HCT116 (cell line): Measurements from ENCODE around the gene SEC11A. TPM values are rescaled to one million over a fixed set of nuclear protein-coding genes. Genes with fewer than 3 reads are reported as not detected.

Experiments used
- ATAC-seq: fragments of 200-7000 bp; cut with Tn5 transposase; 2 replicates; pipeline ENCODE4 v1.9.1; 2020; ENCODE audit warnings: mild to moderate bottlenecking, moderate library complexity
- BruUV-seq: library from RNA; stranded (reverse); fragments of 400-500 nt; replicated peaks from 2 replicates; lab custom pipeline; 2021; lab: Mats Ljungman, UMichigan
- CTCF ChIA-PET: fragments of 300-600 bp; sonication (Branson Sonifier 250); formaldehyde crosslinking; loops from one replicate; lab custom pipeline; 2021; ENCODE audit warnings: antibody characterized with exemption; lab: Charles Lee
- POLR2A ChIA-PET: fragments of 300-600, 350-600 bp; sonication (Branson Sonifier 250); formaldehyde crosslinking; loops from one replicate; lab custom pipeline; 2021; ENCODE audit warnings: antibody characterized with exemption; lab: Charles Lee
- RAD21 ChIA-PET, 2 experiments: fragments of 300-600 bp; sonication (Branson Sonifier 250); formaldehyde crosslinking; loops; one replicate each; lab custom pipeline; 2023; ENCODE audit warnings: low total read pairs in 2 of 2; ENCODE audit not compliant: uncharacterized antibody in 2 of 2, unreplicated experiment in 2 of 2, low non-redundant PET in 1 of 2; lab: Charles Lee
- DNase-seq: peaks from one replicate; pipeline ENCODE4 v3.0.0-alpha.2; 2010; ENCODE audit warnings: low read depth, low spot score
- H2AFZ ChIP-seq: fragments of 200-600 bp; shearing (Covaris generic), sonication (generic); 2 replicates; pipeline ENCODE4 v1.6.1; 2017; ENCODE audit warnings: low read depth, mixed run types, mixed read lengths, antibody characterized with exemption, low read length; ENCODE audit not compliant: poor library complexity, severe bottlenecking
- H3K27ac ChIP-seq: 2 replicates; pipeline ENCODE4 v1.5.1; 2012; ENCODE audit warnings: low read depth, low read length
- H3K27me3 ChIP-seq: fragments of 200-600 bp; sonication (generic); 2 replicates; pipeline ENCODE4 v1.6.1; 2016; ENCODE audit warnings: mixed run types, low read length, mixed read lengths; ENCODE audit not compliant: insufficient read depth
- H3K36me3 ChIP-seq, 2 experiments: fragments of 200-500 bp in 1 of 2; fragments of 200-600 bp in 1 of 2; sonication (Bioruptor generic) in 1 of 2; sonication (generic) in 1 of 2; 2 replicates each; pipeline versions ENCODE4 v1.5.1 to v1.6.1; 2014 to 2016; ENCODE audit warnings: low read length in 2 of 2, inconsistent platforms in 1 of 2, mixed read lengths in 1 of 2, mixed run types in 1 of 2; ENCODE audit not compliant: insufficient read depth in 2 of 2, control insufficient read depth in 1 of 2
- H3K4me1 ChIP-seq, 2 experiments: fragments of 200-600 bp in 1 of 2; sonication (generic) in 1 of 2; 2 replicates each; pipeline versions ENCODE4 v1.5.1 to v1.6.1; 2012 to 2017; ENCODE audit warnings: low read length in 2 of 2, inconsistent platforms in 1 of 2, mild to moderate bottlenecking in 1 of 2, mixed read lengths in 1 of 2, mixed run types in 1 of 2, moderate library complexity in 1 of 2; ENCODE audit not compliant: insufficient read depth in 2 of 2, control insufficient read depth in 1 of 2
- H3K4me2 ChIP-seq: fragments of 200-600 bp; sonication (generic); 2 replicates; pipeline ENCODE4 v1.6.1; 2017; ENCODE audit warnings: mixed run types, low read length, mixed read lengths
- H3K4me3 ChIP-seq, 2 experiments: fragments of 200-600 bp in 1 of 2; sonication (generic) in 1 of 2; replicated peaks in 1 of 2; 2 replicates each; pipeline ENCODE4 v1.5.1; 2011 to 2016; ENCODE audit warnings: low read length in 2 of 2, control low read depth in 1 of 2, low read depth in 1 of 2, mild to moderate bottlenecking in 1 of 2, mixed read lengths in 1 of 2, mixed run types in 1 of 2
- H3K79me2 ChIP-seq: fragments of 200-600 bp; sonication (generic); 2 replicates; pipeline ENCODE4 v1.6.1; 2017; ENCODE audit warnings: mild to moderate bottlenecking, mixed run types, low read length, moderate library complexity, mixed read lengths; ENCODE audit not compliant: insufficient read depth
- H3K9ac ChIP-seq: fragments of 200-600 bp; sonication (generic); 2 replicates; pipeline ENCODE4 v1.6.1; 2016; ENCODE audit warnings: low read length, mixed read lengths
- H3K9me2 ChIP-seq: fragments of 200-600 bp; sonication (generic), shearing (Covaris generic); 2 replicates; pipeline ENCODE4 v1.6.1; 2017; ENCODE audit warnings: mixed run types, mild to moderate bottlenecking, moderate library complexity; ENCODE audit not compliant: insufficient read depth
- H3K9me3 ChIP-seq, 2 experiments: fragments of 200-500 bp in 1 of 2; fragments of 200-600 bp in 1 of 2; sonication (Bioruptor generic) in 1 of 2; sonication (generic) in 1 of 2; 2 replicates each; pipeline ENCODE4 v1.6.1; 2014 to 2017; ENCODE audit warnings: low read length in 2 of 2, mixed read lengths in 2 of 2, inconsistent platforms in 1 of 2, low read depth in 1 of 2, mild to moderate bottlenecking in 1 of 2, mixed run types in 1 of 2, moderate library complexity in 1 of 2; ENCODE audit not compliant: control insufficient read depth in 1 of 2, insufficient read depth in 1 of 2
- H4K20me1 ChIP-seq: fragments of 200-600 bp; sonication (generic), shearing (Covaris generic); 2 replicates; pipeline ENCODE4 v1.6.1; 2017; ENCODE audit warnings: mixed run types, mild to moderate bottlenecking, moderate library complexity; ENCODE audit not compliant: insufficient read depth
- CBX3 ChIP-seq: IDR thresholded peaks from 2 replicates; pipeline ENCODE4 v1.6.1; 2012; ENCODE audit warnings: low read depth
- EGR1 ChIP-seq: IDR thresholded peaks from 2 replicates; pipeline ENCODE4 v1.6.1; 2012; ENCODE audit warnings: low read depth
- ELF1 ChIP-seq: IDR thresholded peaks from 2 replicates; pipeline ENCODE4 v1.6.1; 2012; ENCODE audit warnings: low read depth, borderline replicate concordance
- EZH2phosphoT487 ChIP-seq: fragments of 200-600 bp; IDR thresholded peaks from 2 replicates; pipeline ENCODE4 v1.6.1; 2018; ENCODE audit warnings: antibody characterized with exemption, borderline replicate concordance
- FOSL1 ChIP-seq: IDR thresholded peaks from 2 replicates; pipeline ENCODE4 v1.6.1; 2012; ENCODE audit warnings: low read depth
- JUND ChIP-seq: IDR thresholded peaks from 2 replicates; pipeline ENCODE4 v1.6.1; 2012
- SIN3A ChIP-seq: IDR thresholded peaks from 2 replicates; pipeline ENCODE4 v1.6.1; 2012; ENCODE audit warnings: low read depth
- SP1 ChIP-seq: IDR thresholded peaks from 2 replicates; pipeline ENCODE4 v1.6.1; 2012; ENCODE audit warnings: low read depth
- TCF7L2 ChIP-seq: IDR thresholded peaks from 2 replicates; pipeline ENCODE4 v1.7.0; 2011; ENCODE audit warnings: borderline replicate concordance, inconsistent platforms; ENCODE audit not compliant: insufficient read depth, insufficient read length; ENCODE audit errors: extremely low read depth
- YY1 ChIP-seq: IDR thresholded peaks from 2 replicates; pipeline ENCODE4 v1.6.1; 2011; ENCODE audit warnings: low read length, low read depth, moderate library complexity, mild to moderate bottlenecking; ENCODE audit not compliant: insufficient replicate concordance; ENCODE audit errors: extremely low read depth
- ZBTB33 ChIP-seq: IDR thresholded peaks from 2 replicates; pipeline ENCODE4 v1.6.1; 2011; ENCODE audit warnings: mild to moderate bottlenecking, low read length, moderate library complexity; ENCODE audit not compliant: insufficient replicate concordance; ENCODE audit errors: extremely low read depth
- ZFX ChIP-seq: fragments of 450-650 bp; IDR thresholded peaks from 2 replicates; pipeline ENCODE4 v1.6.1; 2017
- ZNF274 ChIP-seq: fragments of 200-500 bp; sonication (Bioruptor generic); IDR thresholded peaks from 2 replicates; pipeline ENCODE4 v1.6.1; 2014; ENCODE audit warnings: mild to moderate bottlenecking, low read depth, low read length, inconsistent platforms
- intact Hi-C: fragments of 100-400 bp; cut with micrococcal nuclease; formaldehyde crosslinking; loops from 2 replicates; pipeline ENCODE4 v1.10.0; 2022
- total RNA-seq: library from RNA; stranded (reverse); gene quantifications from one replicate; pipeline ENCODE4 v1.2.1, GENCODE V29; 2021; ENCODE audit not compliant: unreplicated experiment
- TF ChIP-seq, protein P1 (sequence below): IDR thresholded peaks from 2 replicates; pipeline ENCODE4 v1.6.1; 2012
- TF ChIP-seq, protein P2 (sequence below), 3 experiments: fragments of 200-600 bp in 1 of 3; sonication (generic) in 1 of 3; IDR thresholded peaks in 2 of 3; conservative IDR thresholded peaks in 1 of 3; 2 replicates each; pipeline ENCODE4 v1.5.1; 2012 to 2017; ENCODE audit warnings: low read depth in 2 of 3, low read length in 2 of 3, antibody characterized with exemption in 1 of 3, borderline replicate concordance in 1 of 3, control low read depth in 1 of 3, mild to moderate bottlenecking in 1 of 3, mixed read lengths in 1 of 3, mixed run types in 1 of 3, moderate library complexity in 1 of 3; ENCODE audit not compliant: insufficient read depth in 1 of 3

SEC11A gene
- total RNA-seq, 1 experiment from 2014 or later, result 175 TPM

DNA sequence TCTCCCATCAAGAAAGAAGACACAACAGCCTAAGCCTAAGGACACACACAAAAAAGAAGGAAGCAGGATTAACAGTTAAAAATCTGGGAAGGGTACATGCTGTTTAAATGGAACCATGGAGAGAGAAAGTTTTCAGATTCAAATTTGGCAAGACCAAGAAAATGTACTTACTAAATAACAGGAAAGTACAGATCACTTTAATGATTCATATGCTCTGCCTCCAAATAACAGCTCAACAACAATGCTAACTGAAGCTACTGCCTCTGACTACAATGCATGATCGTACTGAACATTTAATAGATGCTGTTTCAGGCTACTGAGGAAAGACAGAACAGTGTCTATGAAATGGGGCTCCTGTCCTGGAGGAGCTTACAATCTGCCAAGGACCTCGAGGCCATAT, 49.6 kb downstream of the SEC11A start:
- H3K27ac ChIP-seq, result no peak overlapping the region
- intact Hi-C loops, result no loop called here
- no peak overlapping the region for H3K4me2 ChIP-seq
- no peaks in the 10 kb centered on the region; a peak in 1 of 4 replicates for H3K4me1 ChIP-seq
- 0 out of 2 replicates have a peak, but pooled peaks cover 4% of the 10 kb centered on the region for H4K20me1 ChIP-seq
- CTCF ChIA-PET, result no interaction called here
- RAD21 ChIA-PET, result no interaction called here
- H2AFZ ChIP-seq, result no peak overlapping the region
- H3K9ac ChIP-seq, result no peak overlapping the region
- no peaks in the 10 kb centered on the region for H3K79me2 ChIP-seq
- no peak for ATAC-seq
- no peak for DNase-seq
- H3K36me3 ChIP-seq, result peaks cover 18 to 34% of the 10 kb centered on the region in 2 experiments
- H3K9me3 ChIP-seq, result no peaks in the 10 kb centered on the region
- no peaks in the 10 kb centered on the region for H3K9me2 ChIP-seq
- H3K27me3 ChIP-seq, result no peaks in the 10 kb centered on the region
- POLR2A ChIA-PET, result interaction anchor here (0.7 kb wide), 1 partner anchor 314 kb away, joined by 4 read pairs; no protein-coding TSS in a partner anchor
- H3K4me3 ChIP-seq, result no peak overlapping the region
- TF ChIP-seq, protein P1, sequence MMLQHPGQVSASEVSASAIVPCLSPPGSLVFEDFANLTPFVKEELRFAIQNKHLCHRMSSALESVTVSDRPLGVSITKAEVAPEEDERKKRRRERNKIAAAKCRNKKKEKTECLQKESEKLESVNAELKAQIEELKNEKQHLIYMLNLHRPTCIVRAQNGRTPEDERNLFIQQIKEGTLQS, result no peak
- TF ChIP-seq YY1, result no peak
- TF ChIP-seq EGR1, result no peak
- TF ChIP-seq ELF1, result no peak
- no peak for TF ChIP-seq ZNF274
- TF ChIP-seq EZH2phosphoT487, result no peak
- TF ChIP-seq SP1, result no peak
- no peak for TF ChIP-seq CBX3
- TF ChIP-seq, protein P2, sequence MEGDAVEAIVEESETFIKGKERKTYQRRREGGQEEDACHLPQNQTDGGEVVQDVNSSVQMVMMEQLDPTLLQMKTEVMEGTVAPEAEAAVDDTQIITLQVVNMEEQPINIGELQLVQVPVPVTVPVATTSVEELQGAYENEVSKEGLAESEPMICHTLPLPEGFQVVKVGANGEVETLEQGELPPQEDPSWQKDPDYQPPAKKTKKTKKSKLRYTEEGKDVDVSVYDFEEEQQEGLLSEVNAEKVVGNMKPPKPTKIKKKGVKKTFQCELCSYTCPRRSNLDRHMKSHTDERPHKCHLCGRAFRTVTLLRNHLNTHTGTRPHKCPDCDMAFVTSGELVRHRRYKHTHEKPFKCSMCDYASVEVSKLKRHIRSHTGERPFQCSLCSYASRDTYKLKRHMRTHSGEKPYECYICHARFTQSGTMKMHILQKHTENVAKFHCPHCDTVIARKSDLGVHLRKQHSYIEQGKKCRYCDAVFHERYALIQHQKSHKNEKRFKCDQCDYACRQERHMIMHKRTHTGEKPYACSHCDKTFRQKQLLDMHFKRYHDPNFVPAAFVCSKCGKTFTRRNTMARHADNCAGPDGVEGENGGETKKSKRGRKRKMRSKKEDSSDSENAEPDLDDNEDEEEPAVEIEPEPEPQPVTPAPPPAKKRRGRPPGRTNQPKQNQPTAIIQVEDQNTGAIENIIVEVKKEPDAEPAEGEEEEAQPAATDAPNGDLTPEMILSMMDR (IDR thresholded peaks at IDR 0.05 in 2 of 3, conservative IDR thresholded peaks at IDR 0.05 in 1 of 3; ENCODE audit: borderline replicate concordance in 1 of 3, insufficient read depth in 1 of 3, low read depth in 2 of 3, low read length in 2 of 3), result no peak
- TF ChIP-seq ZBTB33, result no peak
- no peak for TF ChIP-seq TCF7L2
- TF ChIP-seq JUND, result no peak
- TF ChIP-seq ZFX, result no peak
- TF ChIP-seq FOSL1, result no peak
- TF ChIP-seq SIN3A, result no peak
- BruUV-seq, result no TSS peak
